H9 (cell line): ENCODE measurements around the gene MT1A. TPM values are rescaled to one million over a fixed set of nuclear protein-coding genes. Genes with fewer than 3 reads are reported as not detected.

ENCODE experiments used
- DNase-seq: peaks from one replicate; pipeline ENCODE4 v3.0.0-alpha.2; 2017
- H2AFZ ChIP-seq: one replicate; pipeline ENCODE4 v1.6.1; 2013; ENCODE audit warnings: mild to moderate bottlenecking, low read length, control low read depth, moderate library complexity
- H2AK5ac ChIP-seq: 2 replicates; pipeline ENCODE4 v1.6.1; 2013; ENCODE audit warnings: low read length, control low read depth, mixed read lengths; ENCODE audit not compliant: insufficient read length
- H2BK120ac ChIP-seq: one replicate; pipeline ENCODE4 v1.6.1; 2013; ENCODE audit warnings: low read depth, mild to moderate bottlenecking, low read length, control low read depth, inconsistent platforms; ENCODE audit not compliant: poor library complexity, severe bottlenecking
- H2BK12ac ChIP-seq: 2 replicates; pipeline ENCODE4 v1.6.1; 2013; ENCODE audit warnings: low read length, control low read depth, mixed read lengths, low read depth; ENCODE audit not compliant: insufficient read length
- H2BK15ac ChIP-seq: 2 replicates; pipeline ENCODE4 v1.6.1; 2013; ENCODE audit warnings: low read depth, low read length, control low read depth
- H2BK20ac ChIP-seq: one replicate; pipeline ENCODE4 v1.6.1; 2013; ENCODE audit warnings: low read depth, mild to moderate bottlenecking, low read length, control low read depth, inconsistent platforms; ENCODE audit not compliant: poor library complexity, severe bottlenecking
- H2BK5ac ChIP-seq: 2 replicates; pipeline ENCODE4 v1.6.1; 2013; ENCODE audit warnings: low read length, control low read depth, mixed read lengths; ENCODE audit not compliant: insufficient read length
- H3K14ac ChIP-seq: 2 replicates; pipeline ENCODE4 v1.6.1; 2013; ENCODE audit warnings: low read length, control low read depth; ENCODE audit not compliant: insufficient read depth
- H3K18ac ChIP-seq: 2 replicates; pipeline ENCODE4 v1.6.1; 2013; ENCODE audit warnings: low read depth, mild to moderate bottlenecking, mixed read lengths, low read length, control low read depth; ENCODE audit not compliant: insufficient read length
- H3K23ac ChIP-seq: 2 replicates; pipeline ENCODE4 v1.6.1; 2013; ENCODE audit warnings: low read length, control low read depth, mixed read lengths, low read depth; ENCODE audit not compliant: insufficient read length
- H3K23me2 ChIP-seq: 2 replicates; pipeline ENCODE4 v1.6.1; 2013; ENCODE audit warnings: low read depth, mild to moderate bottlenecking, mixed read lengths, low read length, control low read depth; ENCODE audit not compliant: insufficient read length, poor library complexity, severe bottlenecking
- H3K27ac ChIP-seq: 2 replicates; pipeline ENCODE4 v1.5.1; 2013; ENCODE audit warnings: low read length, control low read depth, mixed read lengths, low read depth; ENCODE audit not compliant: insufficient read length
- H3K27me3 ChIP-seq: 2 replicates; pipeline ENCODE4 v1.6.1; 2013; ENCODE audit warnings: low read length, control low read depth, inconsistent platforms; ENCODE audit not compliant: insufficient read depth
- H3K4ac ChIP-seq: 2 replicates; pipeline ENCODE4 v1.6.1; 2013; ENCODE audit warnings: low read depth, mild to moderate bottlenecking, control low read depth, inconsistent platforms, low read length, moderate library complexity
- H3K4me1 ChIP-seq: 2 replicates; pipeline ENCODE4 v1.6.1; 2013; ENCODE audit warnings: low read length, control low read depth, inconsistent platforms; ENCODE audit not compliant: insufficient read depth
- H3K4me2 ChIP-seq: 2 replicates; pipeline ENCODE4 v1.6.1; 2013; ENCODE audit warnings: low read length, control low read depth, mixed read lengths; ENCODE audit not compliant: insufficient read length, insufficient read depth
- H3K56ac ChIP-seq: 2 replicates; pipeline ENCODE4 v1.6.1; 2013; ENCODE audit warnings: low read depth, mild to moderate bottlenecking, mixed read lengths, low read length, control low read depth; ENCODE audit not compliant: insufficient read length
- H3K79me1 ChIP-seq: 2 replicates; pipeline ENCODE4 v1.6.1; 2013; ENCODE audit warnings: low read depth, mild to moderate bottlenecking, moderate library complexity, low read length, control low read depth, inconsistent platforms; ENCODE audit not compliant: insufficient read depth, poor library complexity, severe bottlenecking
- H3K79me2 ChIP-seq: 2 replicates; pipeline ENCODE4 v1.6.1; 2013; ENCODE audit warnings: low read length, control low read depth, inconsistent platforms; ENCODE audit not compliant: insufficient read depth
- H3K9ac ChIP-seq: 2 replicates; pipeline ENCODE4 v1.6.1; 2013; ENCODE audit warnings: low read length, control low read depth, mixed read lengths; ENCODE audit not compliant: insufficient read length; ENCODE audit errors: extremely low read depth
- H3K9me3 ChIP-seq: one replicate; pipeline ENCODE4 v1.6.1; 2013; ENCODE audit warnings: low read depth, low read length, inconsistent platforms; ENCODE audit not compliant: control insufficient read depth
- H3T11ph ChIP-seq: one replicate; pipeline ENCODE4 v1.6.1; 2013; ENCODE audit warnings: mild to moderate bottlenecking, low read length, control low read depth, inconsistent platforms
- H4K20me1 ChIP-seq: one replicate; pipeline ENCODE4 v1.6.1; 2013; ENCODE audit not compliant: control insufficient read depth, insufficient read length, insufficient read depth
- H4K5ac ChIP-seq: 2 replicates; pipeline ENCODE4 v1.6.1; 2013; ENCODE audit warnings: low read depth, mild to moderate bottlenecking, mixed read lengths, low read length, control low read depth; ENCODE audit not compliant: insufficient read length
- H4K8ac ChIP-seq: replicated peaks from 2 replicates; pipeline ENCODE4 v1.6.1; 2013; ENCODE audit warnings: low read length, control low read depth, mixed read lengths, low read depth; ENCODE audit not compliant: insufficient read length
- H4K91ac ChIP-seq: 2 replicates; pipeline ENCODE4 v1.6.1; 2013; ENCODE audit warnings: low read depth, mild to moderate bottlenecking, moderate library complexity, mixed read lengths, low read length, control low read depth; ENCODE audit not compliant: insufficient read length
- H3K27ac Mint-ChIP-seq, 3 experiments: 2 replicates in 2 of 3; 3 replicates in 1 of 3; pipeline ENCODE4 v1.8.0; 2020 to 2021; ENCODE audit warnings: mixed read lengths in 3 of 3, mild to moderate bottlenecking in 1 of 3, moderate library complexity in 1 of 3
- H3K27me3 Mint-ChIP-seq: 2 replicates; pipeline ENCODE4 v1.8.0; 2021; ENCODE audit warnings: low read depth, mild to moderate bottlenecking, moderate library complexity, mixed read lengths
- H3K36me3 Mint-ChIP-seq, 3 experiments: 2 replicates in 2 of 3; 3 replicates in 1 of 3; pipeline ENCODE4 v1.8.0; 2020 to 2021; ENCODE audit warnings: low read depth in 3 of 3, mixed read lengths in 3 of 3; ENCODE audit not compliant: insufficient read depth in 1 of 3
- H3K4me1 Mint-ChIP-seq, 2 experiments: 2 replicates each; pipeline ENCODE4 v1.8.0; 2020; ENCODE audit warnings: mixed read lengths in 2 of 2
- H3K4me3 Mint-ChIP-seq, 2 experiments: 2 replicates in 1 of 2; 3 replicates in 1 of 2; pipeline ENCODE4 v1.8.0; 2020 to 2021; ENCODE audit warnings: mild to moderate bottlenecking in 2 of 2, mixed read lengths in 2 of 2, moderate library complexity in 1 of 2
- H3K9me3 Mint-ChIP-seq, 2 experiments: 2 replicates in 1 of 2; 3 replicates in 1 of 2; pipeline ENCODE4 v1.8.0; 2020; ENCODE audit warnings: mild to moderate bottlenecking in 2 of 2, mixed read lengths in 2 of 2, moderate library complexity in 1 of 2
- CTCF ChIP-seq: fragments of 200-600 bp; sonication (generic); conservative IDR thresholded peaks from 3 replicates; pipeline ENCODE4 v1.8.0; 2021; ENCODE audit warnings: antibody characterized with exemption, mild to moderate bottlenecking
- WGBS: extraction: QIAGEN DNeasy Blood & Tissue Kit; methylation state at CpG from one replicate; pipeline ENCODE4 v1.1.7; 2013; ENCODE audit warnings: missing lambda C conversion rate, low lambda C conversion rate, mixed read lengths; ENCODE audit not compliant: insufficient read length; ENCODE audit errors: extremely low coverage; 5-methylcytosine and 5-hydroxymethylcytosine counted together
- total RNA-seq: library from RNA; stranded (reverse); gene quantifications from 2 replicates; pipeline ENCODE4 v1.2.1, GENCODE V29; 2021

MT1A gene
- total RNA-seq, 1 experiment from 2014 or later, result not detected

- H2BK20ac ChIP-seq, result no peak overlapping the region
- no peak overlapping the region for H3K18ac ChIP-seq
- TF ChIP-seq CTCF, result no peak
- no peak overlapping the region for H4K91ac ChIP-seq
- DNase-seq, result no peak
- no peak overlapping the region for H2BK5ac ChIP-seq
- Mint-ChIP-seq H3K27me3 (peaks cover 99% of the 10 kb centered on the region), H3K4me1 (peaks cover 6 to 13% of the 10 kb centered on the region in 2 experiments), H3K9me3 (no peaks in the 10 kb centered on the region; a peak in 2 of 5 replicates), H3K4me3 (peak overlapping the region; percentile 67 to 82), H3K36me3 (no peaks in the 10 kb centered on the region), H3K27ac (no peak overlapping the region)
- H2AFZ ChIP-seq, result no peak overlapping the region
- no peaks in the 10 kb centered on the region for H3K9me3 ChIP-seq
- no peak overlapping the region for H2BK15ac ChIP-seq
- H2BK120ac ChIP-seq, result no peak overlapping the region
- H4K8ac ChIP-seq, result no peak overlapping the region
- no peak overlapping the region for H2AK5ac ChIP-seq
- H3K4me2 ChIP-seq, result peak overlapping the region; percentile 73
- H4K5ac ChIP-seq, result no peak overlapping the region
- no peak overlapping the region for H3K23ac ChIP-seq
- H3T11ph ChIP-seq, result no peak overlapping the region
- no peak overlapping the region for H3K27ac ChIP-seq
- no peaks in the 10 kb centered on the region for H3K4me1 ChIP-seq
- no CpG with 5 or more reads among the region's 9 CpGs for WGBS
- H2BK12ac ChIP-seq, result no peak overlapping the region
- H3K9ac ChIP-seq, result no peak overlapping the region
- no peak overlapping the region for H3K14ac ChIP-seq
- H3K79me1 ChIP-seq, result no peaks in the 10 kb centered on the region
- no peak overlapping the region for H3K4ac ChIP-seq
- peaks cover 25% of the 10 kb centered on the region; the same call in 1 of the 2 replicates for H3K27me3 ChIP-seq
- H3K56ac ChIP-seq, result no peak overlapping the region
- H4K20me1 ChIP-seq, result peaks cover 3% of the 10 kb centered on the region
- peaks cover 8% of the 10 kb centered on the region for H3K23me2 ChIP-seq
- H3K79me2 ChIP-seq, result no peaks in the 10 kb centered on the region
Measured at GRCh38 chr16:56588781-56589140, 49.7 kb upstream of the MT1A start.
